AG04449 (cell line): ENCODE measurements around the gene HIGD2B.

ENCODE experiments used
- CTCF ChIA-PET: fragments of 350-600 bp; formaldehyde crosslinking; extraction: SDS; loops from one replicate; lab custom pipeline; 2021; ENCODE audit warnings: antibody characterized with exemption; lab: Yijun Ruan, JAX
- POLR2A ChIA-PET: fragments of 400-600, 350-600 bp; formaldehyde crosslinking; extraction: SDS; loops from one replicate; lab custom pipeline; 2020; ENCODE audit warnings: antibody characterized with exemption, inconsistent platforms; lab: Yijun Ruan, JAX
- DNase-seq: peaks from one replicate; pipeline ENCODE4 v3.0.0-alpha.2; 2010; ENCODE audit warnings: low read depth, low spot score
- H3K4me3 ChIP-seq: 2 replicates; pipeline ENCODE4 v1.5.1; 2011; ENCODE audit warnings: low read depth, mild to moderate bottlenecking, control low read depth, low read length
- TF ChIP-seq, protein P1 (sequence below): IDR thresholded peaks from one replicate; pipeline ENCODE4 v1.5.1; 2011; ENCODE audit warnings: mild to moderate bottlenecking, moderate library complexity, low read length, control low read depth, inconsistent platforms; ENCODE audit not compliant: insufficient read depth; ENCODE audit errors: missing control alignments

HIGD2B gene, protein sequence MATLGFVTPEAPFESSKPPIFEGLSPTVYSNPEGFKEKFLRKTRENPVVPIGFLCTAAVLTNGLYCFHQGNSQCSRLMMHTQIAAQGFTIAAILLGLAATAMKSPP

DNA sequence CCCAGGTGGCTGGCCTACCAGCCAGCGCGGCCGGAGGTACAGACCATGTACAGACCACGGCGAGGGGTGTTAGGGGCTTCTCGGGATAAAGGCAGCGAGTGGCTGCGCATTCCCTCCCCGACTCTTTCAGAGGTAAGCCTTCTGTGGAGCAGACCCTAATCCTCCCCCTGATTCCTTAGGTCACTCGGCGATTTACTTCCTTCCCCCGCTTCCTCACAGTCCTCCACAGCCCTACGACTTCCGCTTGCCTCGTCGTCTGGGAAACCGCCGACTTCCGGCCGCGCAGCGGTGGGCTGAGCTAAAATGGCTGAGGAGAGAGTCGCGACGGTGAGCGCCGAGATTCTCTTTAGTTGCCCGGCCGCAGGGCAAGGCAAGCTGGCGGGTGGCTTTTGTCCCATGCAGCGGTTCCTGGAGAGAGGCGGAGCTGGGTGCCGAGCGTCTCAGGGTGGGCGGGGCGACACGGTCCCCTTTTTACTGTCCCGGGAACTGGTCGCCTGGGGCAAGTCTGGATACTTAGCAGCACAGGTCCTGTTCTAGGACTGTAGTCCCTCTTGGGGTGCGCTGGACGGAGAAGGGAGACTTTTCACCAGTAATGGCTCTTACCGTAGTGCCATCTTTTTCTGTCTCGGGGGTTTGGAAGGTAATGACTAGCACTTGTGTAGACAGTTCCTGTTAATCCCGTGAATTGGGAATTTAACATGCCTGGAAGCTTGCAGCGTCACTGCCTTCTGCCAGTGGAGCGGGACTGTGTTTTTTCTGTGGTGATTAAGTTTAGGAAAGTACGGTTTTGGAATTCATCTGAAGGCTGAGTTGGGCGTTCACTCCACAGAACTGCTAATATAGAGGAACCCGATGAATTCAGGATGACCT, at the start of gene HIGD2B, which contains the start of gene BBS4:
Gene HIGD2B (minus strand): TSS at position 258 of the 870 bp plus-strand sequence. CDS start 9,808 bp downstream, outside the sequence.
Gene BBS4 (plus strand): TSS at position 283 of the 870 bp plus-strand sequence. CDS start 21 bp downstream, at position 304.
- TF ChIP-seq, protein P1, sequence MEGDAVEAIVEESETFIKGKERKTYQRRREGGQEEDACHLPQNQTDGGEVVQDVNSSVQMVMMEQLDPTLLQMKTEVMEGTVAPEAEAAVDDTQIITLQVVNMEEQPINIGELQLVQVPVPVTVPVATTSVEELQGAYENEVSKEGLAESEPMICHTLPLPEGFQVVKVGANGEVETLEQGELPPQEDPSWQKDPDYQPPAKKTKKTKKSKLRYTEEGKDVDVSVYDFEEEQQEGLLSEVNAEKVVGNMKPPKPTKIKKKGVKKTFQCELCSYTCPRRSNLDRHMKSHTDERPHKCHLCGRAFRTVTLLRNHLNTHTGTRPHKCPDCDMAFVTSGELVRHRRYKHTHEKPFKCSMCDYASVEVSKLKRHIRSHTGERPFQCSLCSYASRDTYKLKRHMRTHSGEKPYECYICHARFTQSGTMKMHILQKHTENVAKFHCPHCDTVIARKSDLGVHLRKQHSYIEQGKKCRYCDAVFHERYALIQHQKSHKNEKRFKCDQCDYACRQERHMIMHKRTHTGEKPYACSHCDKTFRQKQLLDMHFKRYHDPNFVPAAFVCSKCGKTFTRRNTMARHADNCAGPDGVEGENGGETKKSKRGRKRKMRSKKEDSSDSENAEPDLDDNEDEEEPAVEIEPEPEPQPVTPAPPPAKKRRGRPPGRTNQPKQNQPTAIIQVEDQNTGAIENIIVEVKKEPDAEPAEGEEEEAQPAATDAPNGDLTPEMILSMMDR, result no peak
- H3K4me3 ChIP-seq, result peak within 1 kb of the TSS; percentile 85
- POLR2A ChIA-PET, result interaction anchor here (0.6 kb wide), 2 partner anchors 15 to 125 kb away, joined by 3 read pairs; no protein-coding TSS in a partner anchor
- CTCF ChIA-PET, result interaction anchor here (1.0 to 2.1 kb wide), 6 partner anchors 8 to 555 kb away, joined by 3 to 6 read pairs (median 4); no protein-coding TSS in a partner anchor
- DNase-seq, result no peak

DNA sequence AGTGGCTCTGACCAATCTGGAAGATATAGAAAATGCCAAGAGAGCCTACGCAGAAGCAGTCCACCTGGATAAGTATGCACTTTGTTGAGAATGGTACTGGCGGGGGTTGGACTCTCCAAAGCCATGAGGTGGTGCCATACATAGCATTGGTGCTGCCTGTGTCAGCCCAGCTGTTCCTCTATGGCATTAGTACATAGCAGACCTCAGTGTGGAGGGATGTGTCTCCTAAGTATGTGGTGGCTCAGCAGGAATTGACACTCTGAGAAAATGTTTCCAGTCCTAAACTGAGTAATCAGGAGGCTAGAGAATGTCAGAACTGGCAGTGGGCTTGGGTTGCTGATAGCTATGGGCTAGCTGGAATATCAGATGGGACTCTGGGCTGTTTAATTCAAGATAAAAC, 49.1 kb upstream of the HIGD2B start:
- TF ChIP-seq, protein P1, result no peak
- no peak overlapping the region for H3K4me3 ChIP-seq
- POLR2A ChIA-PET, result interaction anchor here (0.7 kb wide), 1 partner anchor 15 kb away, joined by 3 read pairs; no protein-coding TSS in a partner anchor
- CTCF ChIA-PET, result interaction anchor here (9.4 kb wide), 1 partner anchor 14 kb away, joined by 118 read pairs; no protein-coding TSS in a partner anchor
- DNase-seq, result no peak

DNA sequence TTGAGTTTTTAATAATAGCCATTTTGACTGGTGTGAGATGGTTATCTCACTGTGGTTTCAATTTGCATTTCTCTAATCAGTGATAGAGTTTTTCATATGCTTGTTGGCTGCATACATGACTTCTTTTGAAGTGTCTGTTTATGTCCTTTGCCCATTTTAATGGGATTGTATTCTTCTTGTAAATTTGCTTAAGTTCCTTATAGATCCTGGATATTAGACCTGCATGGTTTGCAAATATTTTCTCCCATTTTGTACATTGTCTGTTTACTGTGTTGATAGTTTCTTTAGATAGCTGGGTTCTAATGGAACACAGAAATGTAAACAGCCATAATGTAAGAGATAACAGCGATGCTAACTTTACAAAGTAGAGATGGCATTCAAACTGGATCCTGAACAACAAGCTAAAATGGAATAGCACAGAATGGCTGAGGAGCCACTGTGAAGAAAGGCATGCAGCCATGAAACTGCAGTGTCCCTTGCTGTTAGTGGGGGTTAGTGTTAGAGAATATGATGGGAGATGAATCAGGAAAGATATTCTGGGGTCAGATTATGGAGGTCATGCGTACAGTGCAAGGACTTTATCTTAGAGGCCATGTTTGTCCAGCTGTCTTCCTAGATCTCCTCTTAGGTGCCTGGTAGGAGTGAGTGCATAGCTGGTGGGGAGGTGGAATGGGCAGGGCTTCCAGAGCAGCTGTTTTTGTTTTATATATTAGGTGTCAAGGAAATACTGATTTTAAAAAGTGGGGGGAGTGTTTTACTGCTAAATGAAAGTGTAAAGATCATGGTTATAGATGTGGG, 48.2 kb upstream of the HIGD2B start:
- ChIA-PET CTCF (interaction anchor here (1.4 to 9.4 kb wide), 2 partner anchors 13 to 15 kb away, joined by 4 to 118 read pairs; no protein-coding TSS in a partner anchor), POLR2A (interaction anchor here (0.6 kb wide), 1 partner anchor 48 kb away, joined by 5 read pairs; no protein-coding TSS in a partner anchor)
- H3K4me3 ChIP-seq, result no peak overlapping the region
- TF ChIP-seq, protein P1, result no peak
- no peak for DNase-seq

DNA sequence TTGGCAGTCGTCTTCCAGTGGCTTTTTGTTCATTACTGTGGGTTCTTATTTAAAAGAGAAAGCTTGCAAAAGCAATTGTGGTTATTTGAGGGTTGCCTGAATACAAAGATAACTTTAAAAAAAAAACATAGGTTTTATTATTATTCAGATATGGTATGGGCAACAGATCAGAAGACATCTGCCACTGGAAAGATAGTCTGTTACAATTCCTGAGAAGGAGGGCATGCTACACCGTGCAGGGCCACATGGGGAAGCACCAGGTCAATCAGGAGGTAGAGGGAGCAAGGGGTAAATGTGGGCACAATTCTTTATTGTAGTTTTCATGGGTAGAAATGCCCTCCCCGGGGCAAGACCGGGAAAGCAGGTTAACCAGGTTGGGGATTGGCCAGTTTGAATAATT, 46.5 kb upstream of the HIGD2B start:
- TF ChIP-seq, protein P1, result no peak
- DNase-seq, result no peak
- no peak overlapping the region for H3K4me3 ChIP-seq
- ChIA-PET CTCF (interaction anchor here (9.4 kb wide), 1 partner anchor 12 kb away, joined by 118 read pairs; no protein-coding TSS in a partner anchor), POLR2A (no interaction called here)

DNA sequence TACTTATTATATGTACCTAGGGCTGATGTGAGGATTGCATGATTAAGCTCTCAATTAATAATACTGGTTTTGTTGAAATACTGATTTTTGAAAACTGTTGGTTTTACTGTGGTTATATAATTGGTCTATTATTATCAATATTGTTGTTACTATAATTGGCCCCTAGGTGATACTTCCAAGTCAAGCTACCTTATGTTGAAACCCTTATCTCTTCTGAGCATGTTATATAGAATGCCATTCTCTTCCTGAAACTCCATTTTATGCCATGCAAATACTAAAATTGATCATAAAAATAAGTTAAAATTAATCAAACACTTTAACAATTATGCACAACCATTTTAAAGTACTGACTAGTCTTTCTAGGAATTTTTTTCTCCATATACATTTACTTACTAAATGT, 46.1 kb upstream of the HIGD2B start:
- H3K4me3 ChIP-seq, result no peak overlapping the region

More for the DNA sequence above, 46.1 kb upstream of the HIGD2B start:
- CTCF ChIA-PET, result interaction anchor here (9.4 kb wide), 1 partner anchor 11 kb away, joined by 118 read pairs; no protein-coding TSS in a partner anchor
- no peak for DNase-seq
- TF ChIP-seq, protein P1, result no peak
- POLR2A ChIA-PET, result no interaction called here
